NK-92 (cell line): ENCODE data around the gene CNOT2.
"Not testable (repeated sequence)": the region's sequence is repeated elsewhere in the genome, so short reads cannot be mapped to it uniquely, and the experiment has no call there.

Experiments used
- DNase-seq: peaks from one replicate; lab custom pipeline; 2025; ENCODE audit not compliant: unreplicated experiment; lab: John Stamatoyannopoulos, UW

Gene CNOT2

GRCh38 chr12:70364695-70365397 lies 121.6 kb downstream of the CNOT2 start:
- DNase-seq, result no peak

- no peak for DNase-seq
Measured at GRCh38 chr12:70365398-70365647, 122.1 kb downstream of the CNOT2 start.

- no peak for DNase-seq
Measured at GRCh38 chr12:70365648-70366518, 122.7 kb downstream of the CNOT2 start, which contains the start of gene KCNMB4. KCNMB4 (plus strand) TSS chr12:70366290; CDS start chr12:70366735, 445 bp downstream.

- no peak for DNase-seq
Measured at GRCh38 chr12:70366581-70367257, 123.5 kb downstream of the CNOT2 start.

- no peak for DNase-seq
Measured at GRCh38 chr12:70367258-70368141, 124.3 kb downstream of the CNOT2 start.

DNA sequence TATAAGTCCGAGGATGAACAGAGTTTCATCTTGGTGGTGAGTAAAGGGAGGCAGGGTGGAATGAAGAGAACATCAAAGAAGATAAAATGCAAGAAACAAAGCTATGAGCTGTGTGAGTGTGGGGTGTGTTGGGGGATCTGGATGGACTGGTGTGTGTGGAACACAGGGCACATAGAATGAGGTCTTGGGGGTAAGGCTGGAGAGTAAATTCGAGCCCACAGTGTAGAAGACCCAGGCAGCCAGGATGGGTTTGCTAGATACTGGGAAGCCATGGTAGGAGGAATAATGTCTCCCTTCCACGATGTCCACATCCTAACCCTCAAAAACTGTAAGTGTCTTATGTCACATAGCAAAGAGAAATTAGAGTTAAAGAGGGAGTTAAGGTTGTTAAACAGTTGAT lies 129.6 kb downstream of the CNOT2 start:
- DNase-seq, result no peak

DNA sequence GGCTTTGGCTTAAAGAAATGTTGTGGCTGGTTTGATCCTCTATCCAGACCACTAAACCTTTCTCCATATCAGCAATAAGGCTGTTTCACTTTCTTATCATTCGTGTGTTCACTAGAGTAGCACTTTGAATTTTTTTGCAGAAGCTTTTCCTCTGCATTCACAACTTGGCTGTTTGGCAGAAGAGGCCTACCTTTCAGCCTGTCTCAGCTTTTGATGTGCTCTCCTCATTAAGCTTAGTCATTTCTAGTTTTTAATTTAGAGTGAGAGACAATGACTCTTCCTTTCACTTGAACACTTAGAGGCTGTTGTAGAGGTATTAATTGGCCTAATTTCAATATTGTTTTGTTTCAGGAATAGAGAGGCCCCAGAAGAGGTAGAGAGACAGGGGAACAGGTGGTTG lies 136.6 kb downstream of the CNOT2 start:
- DNase-seq, result no peak

DNA sequence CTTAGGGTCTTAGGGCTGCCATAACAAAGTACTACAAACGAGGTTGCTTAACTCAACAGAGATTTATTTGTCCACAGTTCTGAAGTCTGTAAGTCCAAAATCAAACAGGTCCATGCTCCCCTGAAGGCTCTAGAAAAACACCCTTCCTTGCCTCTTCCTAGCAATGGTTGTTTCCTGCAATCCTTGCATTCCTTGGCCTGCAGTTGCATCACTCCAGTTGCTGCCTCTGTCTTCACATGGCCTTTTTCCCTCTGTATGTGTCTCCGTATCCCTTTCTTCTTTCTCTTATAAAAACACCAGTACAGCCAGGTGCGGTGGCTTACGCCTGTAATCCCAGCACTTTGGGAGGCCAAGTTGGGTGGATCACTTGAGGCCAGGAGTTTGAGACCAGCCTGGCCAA lies 140.3 kb downstream of the CNOT2 start:
- DNase-seq, result no peak

DNA sequence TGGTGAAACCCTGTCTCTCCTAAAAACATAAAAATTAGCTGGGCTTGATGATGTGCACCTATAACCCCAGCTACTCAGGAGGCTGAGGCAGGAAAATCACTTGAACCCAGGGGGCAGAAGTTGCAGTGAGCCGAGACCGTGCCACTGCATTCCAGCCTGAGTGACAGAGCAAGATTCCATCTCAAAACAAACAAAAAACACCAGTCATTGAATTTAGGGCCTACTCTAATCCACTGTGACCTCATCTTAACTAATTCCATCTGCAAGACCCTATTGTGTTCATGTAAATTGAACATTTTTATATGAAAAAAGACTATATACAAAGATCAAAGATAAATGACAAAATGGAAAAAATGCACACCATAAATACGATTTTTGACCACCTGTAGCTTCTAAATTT lies 140.7 kb downstream of the CNOT2 start:
- DNase-seq, result no peak

DNA sequence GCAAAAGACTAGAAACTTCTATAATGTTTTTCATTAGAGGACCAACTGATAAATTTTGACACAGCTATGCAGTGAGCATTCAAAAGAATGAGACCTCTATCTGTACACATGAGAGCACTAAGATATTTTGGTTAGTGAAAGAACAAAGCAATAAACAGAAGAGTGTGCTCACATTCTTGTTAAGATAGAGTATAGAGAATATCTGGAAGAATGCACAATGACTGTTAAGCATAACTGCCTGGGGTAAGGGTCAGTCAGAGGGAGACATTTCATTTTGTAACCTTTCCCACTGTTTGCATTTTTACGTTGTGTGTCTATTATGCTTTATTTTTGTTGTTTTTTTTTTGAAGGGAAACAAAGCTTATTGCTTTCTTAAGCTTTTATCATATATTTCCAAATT lies 143.5 kb downstream of the CNOT2 start:
- DNase-seq, result no peak

DNA sequence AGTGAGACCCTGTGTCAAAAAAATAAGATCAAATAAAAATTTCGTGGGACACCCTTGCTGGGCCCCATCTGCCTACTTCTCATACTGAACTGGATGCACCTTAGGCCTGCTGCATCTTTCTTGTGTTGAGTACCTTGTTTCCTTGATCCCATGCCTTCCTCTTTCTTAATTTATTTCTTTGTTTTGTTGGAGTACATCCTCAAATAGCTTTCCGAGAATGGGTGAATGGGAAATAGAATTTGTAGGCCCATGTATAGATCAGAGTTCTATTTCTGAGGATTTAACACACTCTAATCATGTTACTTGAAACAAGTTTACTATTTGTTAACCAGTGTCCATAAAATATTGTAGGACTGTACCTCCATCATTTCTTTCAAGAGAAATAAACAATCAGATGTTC lies 146.4 kb downstream of the CNOT2 start:
- no peak for DNase-seq

- not testable (repeated sequence) for DNase-seq
Measured at GRCh38 chr12:70392631-70393030, 149.4 kb downstream of the CNOT2 start.

GRCh38 chr12:70393787-70394499 lies 150.7 kb downstream of the CNOT2 start:
- DNase-seq, result no peak

GRCh38 chr12:70398002-70398401 lies 154.8 kb downstream of the CNOT2 start:
- no peak for DNase-seq

DNA sequence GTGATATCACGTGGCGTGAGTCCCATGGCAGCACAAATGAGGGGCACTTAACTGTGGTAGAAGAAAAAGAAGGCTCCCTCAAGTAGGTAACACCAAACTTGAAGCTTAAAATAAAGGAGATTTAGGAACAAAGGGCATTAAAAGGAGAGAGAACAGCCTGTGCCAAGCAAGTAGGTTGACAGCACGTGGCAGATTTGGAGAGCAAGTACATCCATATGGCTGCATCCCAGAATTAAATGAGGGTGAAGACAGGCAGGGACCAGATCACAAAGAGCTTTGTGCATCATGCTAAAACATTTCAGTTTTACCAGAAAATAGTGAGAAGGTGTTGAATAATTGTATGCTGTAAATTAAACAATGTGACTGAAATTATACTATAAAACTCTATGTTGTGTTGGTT lies 155.6 kb downstream of the CNOT2 start:
- DNase-seq, result no peak

GRCh38 chr12:70399311-70399710 lies 156.1 kb downstream of the CNOT2 start:
- no peak for DNase-seq

DNA sequence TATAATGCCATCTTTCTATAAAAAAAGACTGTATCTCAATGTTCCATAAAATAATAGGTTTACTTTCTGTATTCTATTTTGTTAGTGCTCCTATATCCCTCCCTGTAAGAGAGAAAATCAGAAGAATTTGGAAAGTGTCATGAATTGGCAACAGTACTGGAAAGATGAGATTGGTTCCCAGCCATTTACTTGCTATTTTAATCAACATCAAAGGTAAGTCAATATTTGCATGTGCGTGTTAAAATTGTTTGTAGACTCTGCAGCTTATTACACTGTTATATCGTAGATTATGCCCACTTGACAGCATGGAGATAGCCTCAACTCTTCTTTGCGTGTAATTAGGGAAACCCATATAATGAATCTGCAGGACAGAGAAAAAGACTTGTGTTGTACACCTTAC lies 156.9 kb downstream of the CNOT2 start:
- DNase-seq, result no peak

DNA sequence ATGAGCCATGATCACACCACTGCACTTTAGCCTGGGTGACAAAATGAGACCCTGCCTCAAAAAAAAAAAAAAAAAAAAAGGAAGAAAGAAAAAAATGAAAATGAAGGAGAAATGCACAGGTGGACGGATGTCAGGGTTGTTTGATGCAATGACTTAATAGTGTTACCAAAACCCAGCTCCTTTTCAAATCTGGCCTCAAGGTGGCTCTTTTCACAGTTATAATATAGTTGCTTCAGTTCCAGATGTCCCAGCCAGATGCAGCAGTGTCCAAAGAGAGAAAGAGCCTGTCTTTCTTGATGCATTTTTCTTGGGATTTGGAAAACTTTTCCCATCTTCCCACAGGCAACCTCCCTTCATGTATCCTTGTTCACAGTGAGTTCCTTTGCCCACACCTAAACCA lies 159.4 kb downstream of the CNOT2 start:
- no peak for DNase-seq

GRCh38 chr12:70403826-70404225 lies 160.6 kb downstream of the CNOT2 start:
- no peak for DNase-seq
